ENCODE results near the gene RNF113B. TPM values are rescaled to one million over a fixed set of nuclear protein-coding genes. Genes with fewer than 3 reads are reported as not detected.

RNF113B gene
- total and polyA plus RNA-seq, 2 of the 13 experiments (the other 11 are each of a cell fraction or from before 2014, with no cell fraction given): not detected

- TF ChIP-seq ZBTB33 (CRISPR knock-in tag; IDR thresholded peaks at IDR 0.05): peak; percentile 66; the same call in 1 of the 2 replicates
- TF ChIP-seq ZIK1 (CRISPR knock-in tag; IDR thresholded peaks at IDR 0.05; ENCODE audit: borderline replicate concordance, low read depth): no peak
- no peak for TF ChIP-seq AFF4 (CRISPR knock-in tag; IDR thresholded peaks at IDR 0.05)
- no peak for TF ChIP-seq SIX1 (CRISPR knock-in tag; IDR thresholded peaks at IDR 0.05; ENCODE audit: borderline replicate concordance)
- no peak for TF ChIP-seq SP4 (CRISPR knock-in tag; IDR thresholded peaks at IDR 0.05)
- no peak for TF ChIP-seq ZNF143 (CRISPR knock-in tag; IDR thresholded peaks at IDR 0.05)
- TF ChIP-seq ZNF773 (CRISPR knock-in tag; IDR thresholded peaks at IDR 0.05; ENCODE audit: borderline replicate concordance): no peak
- TF ChIP-seq ZBTB37 (CRISPR knock-in tag; IDR thresholded peaks at IDR 0.05): peak; percentile 86
- no peak for TF ChIP-seq SCMH1 (CRISPR knock-in tag; IDR thresholded peaks at IDR 0.05; ENCODE audit: borderline replicate concordance)
- TF ChIP-seq ZNF282 (IDR thresholded peaks at IDR 0.05; ENCODE audit: partially characterized antibody): no peak
- no peak for TF ChIP-seq KDM5A (IDR thresholded peaks at IDR 0.05; ENCODE audit: borderline replicate concordance, low read length)
- TF ChIP-seq ZNF777 (CRISPR knock-in tag; IDR thresholded peaks at IDR 0.05): no peak
- peak; percentile 64 for TF ChIP-seq PPARG (CRISPR knock-in tag; conservative IDR thresholded peaks at IDR 0.05)
- no peak for TF ChIP-seq SNAI1 (CRISPR knock-in tag; IDR thresholded peaks at IDR 0.05; ENCODE audit: borderline replicate concordance)
- TF ChIP-seq MXI1 (IDR thresholded peaks at IDR 0.05; ENCODE audit: borderline replicate concordance, low read depth, low read length): no peak
- no peak for TF ChIP-seq ZNF12 (CRISPR knock-in tag; IDR thresholded peaks at IDR 0.05)
- TF ChIP-seq STAG1 (CRISPR knock-in tag; IDR thresholded peaks at IDR 0.05): peak; percentile 30
- TF ChIP-seq ZNF263 (CRISPR knock-in tag; IDR thresholded peaks at IDR 0.05): no peak
- TF ChIP-seq CENPT (CRISPR knock-in tag; IDR thresholded peaks at IDR 0.05; ENCODE audit: low read depth): no peak
- TF ChIP-seq ZNF589 (CRISPR knock-in tag; conservative IDR thresholded peaks at IDR 0.05): no peak
- TF ChIP-seq CHD4 (IDR thresholded peaks at IDR 0.05; ENCODE audit: borderline replicate concordance, low read length): no peak
- no peak for TF ChIP-seq ZNF276 (CRISPR knock-in tag; IDR thresholded peaks at IDR 0.05; ENCODE audit: low read depth)
These were observed 3.5 kb downstream of the RNF113B start (continued) for GRCh38 chr13:98173431-98174152.
